Body of pancreas (tissue), 4 donors: ENCODE measurements around the gene BCAP29.

Experiments used
- POLR2A ChIP-seq, 3 donors: fragments of 450-650 bp; IDR thresholded peaks; one replicate each; pipeline ENCODE4 v1.6.1; 2016; ENCODE audit warnings: antibody characterized with exemption in 3 of 3, mild to moderate bottlenecking in 2 of 3
- TF ChIP-seq, protein P1 (sequence below), 7 experiments: fragments of 450-650 bp in 4 of 7; fragments of 200-600 bp in 3 of 7; sonication (generic) in 3 of 7; IDR thresholded peaks; one replicate each; pipeline ENCODE4 v1.5.1; 2016 to 2019; ENCODE audit warnings: antibody characterized with exemption in 7 of 7

DNA sequence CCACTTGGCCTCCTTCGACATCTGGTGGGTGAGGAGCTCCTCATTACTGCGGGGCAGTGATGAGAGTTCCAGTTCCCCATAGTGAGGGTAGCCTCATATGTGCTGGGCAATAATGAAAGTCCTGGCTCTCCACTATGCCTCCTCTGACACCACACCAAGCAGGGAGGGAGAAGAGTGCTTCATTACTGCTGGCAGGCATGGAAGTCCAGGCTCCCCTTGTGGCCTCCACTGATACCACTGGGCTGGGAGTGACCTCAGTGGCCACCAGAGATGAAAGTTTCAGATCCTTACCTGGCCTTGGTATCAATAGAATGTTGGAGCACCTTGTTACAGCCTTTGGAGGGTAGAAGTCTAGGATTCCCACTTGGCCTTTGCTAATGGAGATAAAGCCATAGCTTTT, 9.7 kb upstream of the BCAP29 start:
- TF ChIP-seq, protein P1, sequence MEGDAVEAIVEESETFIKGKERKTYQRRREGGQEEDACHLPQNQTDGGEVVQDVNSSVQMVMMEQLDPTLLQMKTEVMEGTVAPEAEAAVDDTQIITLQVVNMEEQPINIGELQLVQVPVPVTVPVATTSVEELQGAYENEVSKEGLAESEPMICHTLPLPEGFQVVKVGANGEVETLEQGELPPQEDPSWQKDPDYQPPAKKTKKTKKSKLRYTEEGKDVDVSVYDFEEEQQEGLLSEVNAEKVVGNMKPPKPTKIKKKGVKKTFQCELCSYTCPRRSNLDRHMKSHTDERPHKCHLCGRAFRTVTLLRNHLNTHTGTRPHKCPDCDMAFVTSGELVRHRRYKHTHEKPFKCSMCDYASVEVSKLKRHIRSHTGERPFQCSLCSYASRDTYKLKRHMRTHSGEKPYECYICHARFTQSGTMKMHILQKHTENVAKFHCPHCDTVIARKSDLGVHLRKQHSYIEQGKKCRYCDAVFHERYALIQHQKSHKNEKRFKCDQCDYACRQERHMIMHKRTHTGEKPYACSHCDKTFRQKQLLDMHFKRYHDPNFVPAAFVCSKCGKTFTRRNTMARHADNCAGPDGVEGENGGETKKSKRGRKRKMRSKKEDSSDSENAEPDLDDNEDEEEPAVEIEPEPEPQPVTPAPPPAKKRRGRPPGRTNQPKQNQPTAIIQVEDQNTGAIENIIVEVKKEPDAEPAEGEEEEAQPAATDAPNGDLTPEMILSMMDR (IDR thresholded peaks at IDR 0.05): no peak
- TF ChIP-seq POLR2A (IDR thresholded peaks at IDR 0.05): no peak
